GM12891 (cell line): Measurements from ENCODE around the gene CYTH4.

Experiments
- DNase-seq: peaks from one replicate; pipeline ENCODE4 v3.0.0; 2011; ENCODE audit warnings: low spot score; ENCODE audit not compliant: insufficient read length
- FAIRE-seq: peaks from 2 replicates; lab custom pipeline; 2011; peaks lifted over from hg19 to GRCh38; lab: Jason Lieb, UNC
- PAX5 ChIP-seq: IDR thresholded peaks from 2 replicates; pipeline ENCODE4 v1.6.1; 2011; ENCODE audit warnings: low read length, moderate library complexity, mild to moderate bottlenecking; ENCODE audit not compliant: insufficient read depth, severe bottlenecking
- POLR2A ChIP-seq: IDR thresholded peaks from 2 replicates; pipeline ENCODE4 v1.6.1; 2011; ENCODE audit warnings: low read depth, low read length, control low read depth
- POLR2AphosphoS5 ChIP-seq: IDR thresholded peaks from 2 replicates; pipeline ENCODE4 v1.6.1; 2011; ENCODE audit warnings: low read depth, low read length, control low read depth
- POU2F2 ChIP-seq: IDR thresholded peaks from 2 replicates; pipeline ENCODE4 v1.6.1; 2011; ENCODE audit warnings: low read depth, mild to moderate bottlenecking, control low read depth, low read length, moderate library complexity
- SPI1 ChIP-seq: IDR thresholded peaks from 2 replicates; pipeline ENCODE4 v1.6.1; 2011; ENCODE audit warnings: low read depth, low read length, control low read depth
- TAF1 ChIP-seq: IDR thresholded peaks from 2 replicates; pipeline ENCODE4 v1.6.1; 2011; ENCODE audit warnings: low read depth, low read length, control low read depth

The CYTH4 gene

GRCh38 chr22:37291559-37292298, 9.4 kb downstream of the CYTH4 start:
- DNase-seq (no peak), FAIRE-seq (peak; percentile 5)
- no peak for TF ChIP-seq POU2F2

GRCh38 chr22:37292641-37293040, 10.3 kb downstream of the CYTH4 start:
- DNase-seq: no peak
- no peak for TF ChIP-seq TAF1
- no peak for FAIRE-seq

- TF ChIP-seq POLR2A (no peak), POLR2AphosphoS5 (no peak), PAX5 (no peak), TAF1 (no peak), POU2F2 (no peak), SPI1 (no peak)
- FAIRE-seq: no peak
Measured at GRCh38 chr22:37293172-37293571, 10.9 kb downstream of the CYTH4 start.

DNA sequence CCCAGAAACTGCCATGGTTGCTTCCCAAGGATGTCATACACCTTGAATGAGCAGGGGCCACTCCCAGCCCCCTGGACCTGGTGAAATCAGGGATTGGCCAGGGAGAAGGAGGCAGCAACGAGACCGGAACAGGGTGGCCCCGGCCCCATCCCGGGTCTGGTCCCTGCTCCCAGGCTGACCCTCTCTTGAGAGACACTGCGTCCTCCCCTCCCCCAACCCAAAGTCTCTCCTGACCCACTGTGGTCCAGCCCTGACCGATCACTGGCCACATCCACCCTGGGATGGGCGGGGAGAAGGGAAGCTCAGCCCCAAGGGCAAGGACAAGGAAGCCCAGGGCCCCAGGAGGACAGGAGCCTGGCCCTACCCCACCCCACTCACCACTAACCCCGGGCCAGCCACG, 12.4 kb downstream of the CYTH4 start:
- FAIRE-seq (no peak), DNase-seq (no peak)
- TF ChIP-seq POLR2AphosphoS5: no peak
- TF ChIP-seq POLR2A: no peak
- TF ChIP-seq SPI1: no peak
- TF ChIP-seq TAF1: no peak
- no peak for TF ChIP-seq POU2F2
- no peak for TF ChIP-seq PAX5

More at GRCh38 chr22:37293172-37293571, 10.9 kb downstream of the CYTH4 start:
- DNase-seq: no peak

DNA sequence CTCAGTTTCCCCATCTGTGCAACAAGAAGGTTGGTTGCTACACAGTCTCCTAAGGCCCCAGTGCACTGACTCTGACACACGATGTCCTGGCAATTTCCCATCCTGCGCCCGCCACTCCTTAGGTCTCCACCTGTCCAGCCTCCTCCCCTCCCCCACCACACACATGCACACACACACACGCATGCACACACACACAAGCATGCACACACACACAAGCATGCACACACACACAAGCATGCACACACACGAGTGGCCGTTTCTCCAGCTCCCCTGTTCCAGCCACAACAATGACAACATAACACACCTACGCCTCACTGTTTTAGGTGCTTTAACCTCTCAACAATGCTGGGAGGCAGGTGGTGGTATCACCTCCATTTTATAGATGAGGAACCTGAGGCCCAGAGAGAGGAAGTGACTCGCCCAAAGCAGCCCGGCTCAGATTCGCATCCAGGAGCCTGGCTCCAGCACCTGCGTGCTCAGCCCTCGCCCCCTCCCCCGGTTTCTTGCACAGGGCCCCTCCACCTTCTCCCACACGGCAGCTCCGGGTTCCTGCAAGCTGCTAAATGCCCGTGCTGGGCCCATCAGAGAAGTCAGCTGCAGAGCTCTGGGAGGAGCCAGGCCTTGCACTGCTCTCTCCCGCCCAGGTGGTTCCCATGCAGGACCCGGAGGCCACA, 13.0 kb downstream of the CYTH4 start:
- TF ChIP-seq PAX5 (no peak), SPI1 (peak; percentile 63)
- FAIRE-seq: peak; percentile 84
- DNase-seq: no peak

DNA sequence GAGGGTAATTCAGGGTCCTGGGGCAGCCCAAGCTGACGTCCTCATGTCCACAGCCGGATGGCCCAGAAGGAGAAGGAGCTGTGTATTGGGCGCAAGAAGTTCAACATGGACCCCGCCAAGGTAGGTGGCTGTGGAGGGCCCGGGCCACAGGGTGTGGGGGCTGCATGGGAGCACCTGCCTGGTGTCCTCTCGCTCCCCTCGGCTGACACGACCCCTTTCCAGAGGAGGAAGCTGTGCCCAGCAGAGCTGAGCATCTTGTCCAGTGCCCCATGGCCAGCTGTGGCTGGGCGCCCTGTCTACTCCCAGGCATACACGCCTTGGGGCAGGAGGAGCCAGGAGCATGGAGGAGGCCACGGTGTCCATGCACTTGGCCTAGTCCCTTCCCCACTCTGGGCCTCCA, 13.6 kb downstream of the CYTH4 start:
- FAIRE-seq (no peak), DNase-seq (no peak)
- no peak for TF ChIP-seq POU2F2
- no peak for TF ChIP-seq SPI1
- TF ChIP-seq TAF1: no peak
- TF ChIP-seq POLR2A: no peak
- no peak for TF ChIP-seq PAX5
- TF ChIP-seq POLR2AphosphoS5: no peak

DNA sequence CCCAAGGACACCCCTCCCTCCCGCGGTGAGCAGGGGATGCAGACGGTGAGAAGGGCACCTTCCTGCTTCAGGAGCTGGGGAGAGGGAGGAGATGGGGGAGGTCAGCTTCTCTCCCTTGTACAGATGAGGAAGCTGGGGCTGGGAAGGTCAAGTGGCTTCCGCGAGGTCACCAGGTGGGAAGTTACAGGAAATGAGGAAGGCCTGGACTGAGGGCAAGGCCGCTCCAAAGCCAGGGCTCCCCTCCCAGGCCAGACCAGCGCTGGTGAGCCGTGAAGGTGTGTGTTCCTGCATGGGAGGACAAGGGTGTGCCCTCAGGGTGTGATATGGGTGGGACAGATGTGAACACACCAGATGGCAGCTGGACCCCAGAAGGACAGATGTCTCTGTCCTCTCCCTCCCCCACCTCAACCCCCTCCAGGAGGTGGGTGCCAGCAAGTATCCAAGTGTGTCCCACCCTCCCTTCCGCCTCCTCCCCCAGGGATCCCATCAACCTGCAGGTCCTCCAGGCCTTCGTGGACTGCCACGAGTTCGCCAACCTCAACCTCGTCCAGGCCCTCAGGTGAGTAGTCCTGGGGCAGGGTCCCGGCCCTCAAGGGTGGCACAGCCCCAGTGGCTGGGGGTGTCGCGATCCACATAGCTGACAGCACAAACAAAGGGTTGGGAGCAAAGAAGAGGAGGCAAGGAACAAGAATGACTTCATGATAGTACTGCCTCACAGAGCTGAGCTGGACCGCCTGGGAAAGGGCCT, 16.6 kb downstream of the CYTH4 start:
- TF ChIP-seq SPI1: no peak
- no peak for TF ChIP-seq PAX5
- TF ChIP-seq TAF1: no peak
- no peak for TF ChIP-seq POLR2A
- TF ChIP-seq POU2F2: no peak
- no peak for TF ChIP-seq POLR2AphosphoS5
- no peak for FAIRE-seq

DNA sequence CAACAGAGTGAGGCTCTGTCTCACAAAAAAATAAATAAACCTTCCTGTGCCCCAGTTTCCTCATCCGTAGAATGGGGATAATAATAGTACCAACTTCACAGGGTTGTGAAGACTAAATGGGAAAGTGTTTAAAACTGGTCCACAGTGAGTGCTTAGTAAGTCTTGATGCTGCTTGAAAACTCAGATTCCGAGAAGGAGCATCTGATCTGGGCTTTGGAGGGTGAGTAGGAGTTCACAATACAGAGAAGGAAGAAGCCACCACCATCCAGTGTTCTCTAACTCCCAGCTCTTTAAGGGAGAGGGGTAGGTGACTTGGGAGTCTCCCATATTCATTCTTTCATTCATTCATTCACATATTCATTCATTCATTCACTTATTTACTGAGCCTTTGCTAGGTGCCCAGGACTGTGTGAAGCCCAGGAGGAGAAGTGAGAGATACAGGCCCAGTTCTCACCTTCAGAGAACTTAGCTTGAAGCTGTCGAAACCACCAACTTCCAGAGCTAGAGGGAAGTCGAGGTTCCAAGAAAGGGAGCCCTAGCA, 17.7 kb downstream of the CYTH4 start:
- no peak for DNase-seq
- TF ChIP-seq SPI1 (no peak), POLR2A (no peak), POU2F2 (no peak), TAF1 (no peak), PAX5 (no peak)
- no peak for FAIRE-seq

More for the DNA sequence above, 16.6 kb downstream of the CYTH4 start:
- no peak for DNase-seq

GRCh38 chr22:37300551-37301017, 18.3 kb downstream of the CYTH4 start:
- FAIRE-seq (no peak), DNase-seq (peak; percentile 59)
- no peak for TF ChIP-seq POLR2AphosphoS5
- no peak for TF ChIP-seq SPI1
- TF ChIP-seq POLR2A: no peak
- no peak for TF ChIP-seq TAF1
- no peak for TF ChIP-seq POU2F2
- no peak for TF ChIP-seq PAX5

GRCh38 chr22:37301144-37301830, 19.0 kb downstream of the CYTH4 start:
- TF ChIP-seq POLR2AphosphoS5 (no peak), POLR2A (no peak), PAX5 (no peak), TAF1 (no peak), POU2F2 (no peak), SPI1 (no peak)
- FAIRE-seq: peak; percentile 84
- no peak for DNase-seq
